HepG2 (cell line): ENCODE results near the gene L3MBTL1. TPM values are rescaled to one million over a fixed set of nuclear protein-coding genes. Genes with fewer than 3 reads are reported as not detected.
A peak's percentile ranks its signal among the peaks of the same experiment; 100 is the strongest.

Experiments
- ATAC-seq: fragments of 200-7000 bp; cut with Tn5 transposase; 3 replicates; pipeline ENCODE4 v1.9.1; 2020; ENCODE audit warnings: mild to moderate bottlenecking, moderate library complexity
- BruUV-seq: library from RNA; stranded (reverse); fragments of 400-500 nt; replicated peaks from 2 replicates; lab custom pipeline; 2021; lab: Mats Ljungman, UMichigan
- CTCF ChIA-PET: fragments of 300-600 bp; formaldehyde crosslinking; extraction: SDS; loops from one replicate; lab custom pipeline; 2021; ENCODE audit warnings: low total read pairs, inconsistent platforms, low intra/inter-chr PET ratio; lab: Yijun Ruan, JAX
- POLR2A ChIA-PET: fragments of 350-600 bp; sonication (Branson Sonifier 250); formaldehyde crosslinking; loops from one replicate; lab custom pipeline; 2020; ENCODE audit warnings: antibody characterized with exemption, inconsistent platforms; lab: Yijun Ruan, JAX
- DNase-seq: peaks from one replicate; pipeline ENCODE4 v3.0.0-alpha.2; 2015; ENCODE audit warnings: low spot score
- FAIRE-seq: peaks from 3 replicates; lab custom pipeline; 2011; peaks lifted over from hg19 to GRCh38; lab: Jason Lieb, UNC
- H2AFZ ChIP-seq: one replicate; pipeline ENCODE4 v1.6.1; 2011; ENCODE audit warnings: low read length, inconsistent platforms
- H3K27ac ChIP-seq: fragments of 300-600 bp; 3 replicates; pipeline ENCODE4 v1.8.0; 2011; ENCODE audit warnings: mixed run types, mild to moderate bottlenecking, mixed read lengths, low read length, inconsistent platforms; ENCODE audit not compliant: insufficient read depth; ENCODE audit errors: extremely low read length
- H3K27me3 ChIP-seq, 2 experiments: fragments of 200-600 bp in 1 of 2; 2 replicates in 1 of 2; 3 replicates in 1 of 2; pipeline versions ENCODE4 v1.6.0 to v1.8.0; 2011; ENCODE audit warnings: low read length in 2 of 2, mild to moderate bottlenecking in 2 of 2, moderate library complexity in 2 of 2, inconsistent platforms in 1 of 2; ENCODE audit not compliant: insufficient read depth in 2 of 2, control insufficient read depth in 1 of 2
- H3K36me3 ChIP-seq, 2 experiments: fragments of 200-600 bp in 1 of 2; replicated peaks in 1 of 2; 2 replicates in 1 of 2; 3 replicates in 1 of 2; pipeline versions ENCODE4 v1.5.1 to v1.8.0; 2011; ENCODE audit warnings: low read length in 2 of 2, inconsistent platforms in 1 of 2; ENCODE audit not compliant: insufficient read depth in 2 of 2, control insufficient read depth in 1 of 2
- H3K4me1 ChIP-seq: 2 replicates; pipeline ENCODE4 v1.5.1; 2012; ENCODE audit warnings: low read length, inconsistent platforms; ENCODE audit not compliant: insufficient read depth
- H3K4me2 ChIP-seq: 2 replicates; pipeline ENCODE4 v1.6.0; 2011; ENCODE audit warnings: low read depth, low read length, inconsistent platforms
- H3K4me3 ChIP-seq, 3 experiments: fragments of 200-600 bp in 1 of 3; sonication (generic), shearing (Covaris generic) in 1 of 3; replicated peaks in 1 of 3; 2 replicates each; pipeline ENCODE4 v1.5.1; 2011 to 2016; ENCODE audit warnings: low read length in 3 of 3, inconsistent platforms in 2 of 3, low read depth in 2 of 3, mild to moderate bottlenecking in 2 of 3, control low read depth in 1 of 3, mixed read lengths in 1 of 3; ENCODE audit not compliant: insufficient read depth in 1 of 3
- H3K79me2 ChIP-seq: one replicate; pipeline ENCODE4 v1.6.1; 2011; ENCODE audit warnings: low read length, inconsistent platforms; ENCODE audit not compliant: insufficient read depth
- H3K9ac ChIP-seq: 2 replicates; pipeline ENCODE4 v1.6.0; 2011; ENCODE audit warnings: mild to moderate bottlenecking, low read depth, low read length, inconsistent platforms; ENCODE audit not compliant: insufficient read depth
- H3K9me3 ChIP-seq: 2 replicates; pipeline ENCODE4 v1.5.1; 2012; ENCODE audit warnings: mild to moderate bottlenecking, low read length
- H4K20me1 ChIP-seq: 2 replicates; pipeline ENCODE4 v1.6.0; 2011; ENCODE audit warnings: inconsistent platforms, mild to moderate bottlenecking, low read length, moderate library complexity; ENCODE audit not compliant: insufficient read depth
- BRD4 ChIP-seq: sonication (generic); formaldehyde crosslinking; IDR thresholded peaks from 2 replicates; pipeline ENCODE4 v1.4.0; 2020; ENCODE audit warnings: missing genetic modification reagents
- GTF2F1 ChIP-seq: fragments of 150-350 bp; IDR thresholded peaks from 2 replicates; pipeline ENCODE4 v1.6.1; 2014; ENCODE audit warnings: low read length
- LCORL ChIP-seq, 2 experiments: fragments of 450-650 bp in 1 of 2; sonication (generic) in 1 of 2; formaldehyde crosslinking in 1 of 2; IDR thresholded peaks; 2 replicates each; pipeline versions ENCODE4 v1.5.0 to v1.6.1; 2017 to 2020; ENCODE audit warnings: antibody characterized with exemption in 1 of 2, missing genetic modification reagents in 1 of 2
- PAF1 ChIP-seq: IDR thresholded peaks from 2 replicates; pipeline ENCODE4 v1.6.1; 2016; ENCODE audit warnings: missing genetic modification reagents, missing compliant biosample characterization
- REXO4 ChIP-seq: sonication (generic); formaldehyde crosslinking; IDR thresholded peaks from 2 replicates; pipeline ENCODE4 v1.8.0; 2022; ENCODE audit warnings: missing genetic modification reagents, mild to moderate bottlenecking, borderline replicate concordance
- RNF2 ChIP-seq: fragments of 450-650 bp; conservative IDR thresholded peaks from 2 replicates; pipeline ENCODE4 v1.6.1; 2016; ENCODE audit warnings: low read depth
- SIN3A ChIP-seq: IDR thresholded peaks from 2 replicates; pipeline ENCODE4 v1.6.1; 2011; ENCODE audit warnings: low read depth, mild to moderate bottlenecking, control low read depth, low read length, borderline replicate concordance
- ZNF274 ChIP-seq: sonication (generic); formaldehyde crosslinking; IDR thresholded peaks from 2 replicates; pipeline ENCODE4 v1.5.1; 2020; ENCODE audit warnings: mild to moderate bottlenecking, missing genetic modification reagents
- ZNF3 ChIP-seq: IDR thresholded peaks from 2 replicates; pipeline ENCODE4 v1.7.0; 2017; ENCODE audit warnings: inconsistent platforms
- ZNF749 ChIP-seq: sonication (generic); formaldehyde crosslinking; IDR thresholded peaks from 2 replicates; pipeline ENCODE4 v1.8.0; 2022; ENCODE audit warnings: mild to moderate bottlenecking, missing genetic modification reagents, moderate library complexity, borderline replicate concordance
- ZNF879 ChIP-seq: sonication (generic); formaldehyde crosslinking; IDR thresholded peaks from 2 replicates; pipeline ENCODE4 v1.8.1; 2023; ENCODE audit warnings: missing genetic modification reagents
- WGBS: methylation state at CpG from one replicate; pipeline ENCODE4 v1.1.6; 2017; ENCODE audit warnings: low lambda C conversion rate; 5-methylcytosine and 5-hydroxymethylcytosine counted together
- in situ Hi-C: cut with HindIII; loops from 2 replicates; pipeline ENCODE4 v1.10.0; 2017; ENCODE audit warnings: low pct_unique_long_range_greater_than_20kb; ENCODE audit not compliant: extremely low pct_ligation_motif_present
- intact Hi-C: fragments of 100-400 bp; cut with micrococcal nuclease; formaldehyde crosslinking; loops from one replicate; pipeline ENCODE4 v1.10.0; 2022; ENCODE audit not compliant: unreplicated experiment
- polyA plus RNA-seq, 8 experiments: library from polyadenylated mRNA; depleted of rRNA in 3 of 8; stranded (reverse) in 7 of 8; unstranded in 1 of 8; fragments of >200 nt; fragmentation: Illumina TruSeq in 4 of 8; extraction: Trizol in 4 of 8; gene quantifications; 2 replicates each; pipeline versions ENCODE4 v1.2.1 to v1.2.3, GENCODE V29; 2011 to 2016; ENCODE audit warnings: low read depth in 4 of 8, missing spikeins in 1 of 8, mixed read lengths in 1 of 8; ENCODE audit not compliant: insufficient read depth in 1 of 8
- total RNA-seq, 5 experiments: library from RNA; depleted of rRNA; stranded (reverse); fragments of >200 nt; fragmentation: Illumina TruSeq; extraction: Trizol; gene quantifications; 2 replicates each; pipeline ENCODE4 v1.2.3, GENCODE V29; 2016; ENCODE audit warnings: low read depth in 1 of 5
- TF ChIP-seq, protein P1 (sequence below): sonication (generic); formaldehyde crosslinking; conservative IDR thresholded peaks from 2 replicates; pipeline ENCODE4 v1.4.0; 2020; ENCODE audit warnings: missing genetic modification reagents
- TF ChIP-seq, protein P2 (sequence below): sonication (generic); formaldehyde crosslinking; IDR thresholded peaks from 2 replicates; pipeline ENCODE4 v1.5.0; 2020; ENCODE audit warnings: missing genetic modification reagents
- TF ChIP-seq, protein P3 (sequence below): sonication (generic); formaldehyde crosslinking; IDR thresholded peaks from 2 replicates; pipeline ENCODE4 v1.4.0; 2020; ENCODE audit warnings: missing genetic modification reagents

The L3MBTL1 gene
- total and polyA plus RNA-seq, 2 of the 13 experiments (the other 11 are each of a cell fraction or from before 2014, with no cell fraction given), result 9.0 to 17.8 TPM

DNA sequence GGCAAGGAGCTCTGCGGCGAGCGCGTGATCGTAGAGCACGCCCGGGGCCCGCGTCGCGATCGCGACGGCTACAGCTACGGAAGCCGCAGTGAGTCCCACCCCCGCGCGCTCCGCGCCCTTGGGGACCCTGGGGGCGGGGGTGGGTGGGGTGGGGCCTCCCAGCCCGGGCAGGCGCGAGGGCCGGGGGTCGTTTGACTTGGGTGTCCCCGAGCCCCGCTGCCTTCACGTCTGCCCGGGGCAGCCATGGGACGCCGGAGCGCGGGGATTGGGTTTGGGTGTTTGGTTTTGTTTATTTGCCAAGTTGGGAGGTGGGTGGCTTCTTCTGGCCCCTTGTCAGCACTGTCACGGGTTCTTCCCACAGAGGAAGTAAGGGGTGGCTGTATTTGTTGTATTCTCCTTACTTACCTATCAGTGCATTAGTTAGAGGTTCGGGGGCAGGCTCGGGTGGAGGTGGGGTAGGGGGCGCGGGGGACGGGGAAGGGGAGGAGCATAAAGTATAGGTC, 49.0 kb upstream of the L3MBTL1 start:
- in situ Hi-C loops (no loop called here), intact Hi-C loops (loop anchor here (5.0 kb wide), 2 partner anchors 49 to 99 kb away; partner anchors contain the start of genes L3MBTL1 and SGK2)
- H3K9me3 ChIP-seq, result no peaks in the 10 kb centered on the region
- peaks cover 62% of the 10 kb centered on the region for H3K4me1 ChIP-seq
- H3K79me2 ChIP-seq, result peaks cover 52% of the 10 kb centered on the region
- TF ChIP-seq BRD4 (CRISPR knock-in tag) (no peak), ZNF749 (CRISPR knock-in tag) (0 out of 2 replicates have a peak, but pooled peaks have one; percentile 29), REXO4 (CRISPR knock-in tag) (0 out of 2 replicates have a peak, but pooled peaks have one; percentile 51), GTF2F1 (no peak), LCORL (IDR thresholded peaks at IDR 0.05) (no peak), LCORL (CRISPR knock-in tag; IDR thresholded peaks at IDR 0.05) (no peak), ZNF3 (CRISPR knock-in tag) (no peak), ZNF274 (CRISPR knock-in tag) (0 out of 2 replicates have a peak, but pooled peaks have one; percentile 2), PAF1 (CRISPR knock-in tag) (0 out of 2 replicates have a peak, but pooled peaks have one; percentile 84), SIN3A (peak; percentile 9; the same call in 1 of the 2 replicates), ZNF879 (CRISPR knock-in tag) (peak; percentile 27; the same call in 1 of the 2 replicates), RNF2 (0 out of 2 replicates have a peak, but pooled peaks have one; percentile 27)
- TF ChIP-seq, protein P1, sequence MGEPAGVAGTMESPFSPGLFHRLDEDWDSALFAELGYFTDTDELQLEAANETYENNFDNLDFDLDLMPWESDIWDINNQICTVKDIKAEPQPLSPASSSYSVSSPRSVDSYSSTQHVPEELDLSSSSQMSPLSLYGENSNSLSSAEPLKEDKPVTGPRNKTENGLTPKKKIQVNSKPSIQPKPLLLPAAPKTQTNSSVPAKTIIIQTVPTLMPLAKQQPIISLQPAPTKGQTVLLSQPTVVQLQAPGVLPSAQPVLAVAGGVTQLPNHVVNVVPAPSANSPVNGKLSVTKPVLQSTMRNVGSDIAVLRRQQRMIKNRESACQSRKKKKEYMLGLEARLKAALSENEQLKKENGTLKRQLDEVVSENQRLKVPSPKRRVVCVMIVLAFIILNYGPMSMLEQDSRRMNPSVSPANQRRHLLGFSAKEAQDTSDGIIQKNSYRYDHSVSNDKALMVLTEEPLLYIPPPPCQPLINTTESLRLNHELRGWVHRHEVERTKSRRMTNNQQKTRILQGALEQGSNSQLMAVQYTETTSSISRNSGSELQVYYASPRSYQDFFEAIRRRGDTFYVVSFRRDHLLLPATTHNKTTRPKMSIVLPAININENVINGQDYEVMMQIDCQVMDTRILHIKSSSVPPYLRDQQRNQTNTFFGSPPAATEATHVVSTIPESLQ, result 0 out of 2 replicates have a peak, but pooled peaks have one; percentile 4
- TF ChIP-seq, protein P2, sequence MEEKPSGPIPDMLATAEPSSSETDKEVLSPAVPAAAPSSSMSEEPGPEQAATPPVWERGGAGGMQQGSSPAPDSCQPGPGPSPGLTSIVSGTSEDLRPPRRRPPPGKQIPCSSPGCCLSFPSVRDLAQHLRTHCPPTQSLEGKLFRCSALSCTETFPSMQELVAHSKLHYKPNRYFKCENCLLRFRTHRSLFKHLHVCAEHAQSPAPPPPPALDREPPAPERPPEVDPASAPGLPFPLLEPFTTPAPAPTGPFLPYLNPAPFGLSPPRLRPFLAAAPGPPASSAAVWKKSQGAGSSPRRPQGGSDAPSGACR, result no peak
- TF ChIP-seq, protein P3, sequence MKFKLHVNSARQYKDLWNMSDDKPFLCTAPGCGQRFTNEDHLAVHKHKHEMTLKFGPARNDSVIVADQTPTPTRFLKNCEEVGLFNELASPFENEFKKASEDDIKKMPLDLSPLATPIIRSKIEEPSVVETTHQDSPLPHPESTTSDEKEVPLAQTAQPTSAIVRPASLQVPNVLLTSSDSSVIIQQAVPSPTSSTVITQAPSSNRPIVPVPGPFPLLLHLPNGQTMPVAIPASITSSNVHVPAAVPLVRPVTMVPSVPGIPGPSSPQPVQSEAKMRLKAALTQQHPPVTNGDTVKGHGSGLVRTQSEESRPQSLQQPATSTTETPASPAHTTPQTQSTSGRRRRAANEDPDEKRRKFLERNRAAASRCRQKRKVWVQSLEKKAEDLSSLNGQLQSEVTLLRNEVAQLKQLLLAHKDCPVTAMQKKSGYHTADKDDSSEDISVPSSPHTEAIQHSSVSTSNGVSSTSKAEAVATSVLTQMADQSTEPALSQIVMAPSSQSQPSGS (CRISPR knock-in tag), result 0 out of 2 replicates have a peak, but pooled peaks have one; percentile 23
- TF ChIP-seq, all 625 proteins: peak for 9
- FAIRE-seq (no peak), DNase-seq (no peak), ATAC-seq (no peak; the same call in 2 of the 3 replicates)
- Histone ChIP-seq H3K4me2 (peak overlapping the region; percentile 99), H3K27ac (peak overlapping the region; percentile 97), H2AFZ (no peak overlapping the region), H3K36me3 (peaks cover 15 to 45% of the 10 kb centered on the region in 2 experiments), H3K27me3 (peaks cover 0 to 2% of the 10 kb centered on the region in 2 experiments; a peak in 1 of 5 replicates), H3K9ac (peak overlapping the region; percentile 100), H3K4me3 (peak overlapping the region; percentile 86 to 96 (median 90)), H4K20me1 (peaks cover 48% of the 10 kb centered on the region)
- ChIA-PET CTCF (no interaction called here), POLR2A (interaction anchor here (0.8 to 4.9 kb wide), 23 partner anchors 8 to 1427 kb away, joined by 3 to 83 read pairs (median 9); partner anchors contain the start of genes IFT52, L3MBTL1, SGK2 and YWHAB)
- WGBS, result 2% methylated on average over 11 of the region's 41 CpGs
- BruUV-seq, result no TSS peak
